AG04450 (cell line): Measurements from ENCODE around the gene SPTLC2. TPM values are rescaled to one million over a fixed set of nuclear protein-coding genes. Genes with fewer than 3 reads are reported as not detected.

Experiments
- CTCF ChIA-PET: fragments of 300-600, 350-600 bp; formaldehyde crosslinking; extraction: SDS; loops from one replicate; lab custom pipeline; 2022; ENCODE audit warnings: antibody characterized with exemption, inconsistent platforms; lab: Charles Lee
- POLR2A ChIA-PET: fragments of 350-600 bp; formaldehyde crosslinking; extraction: SDS; loops from one replicate; lab custom pipeline; 2021; ENCODE audit warnings: antibody characterized with exemption, inconsistent platforms; lab: Yijun Ruan, JAX
- DNase-seq: peaks from one replicate; pipeline ENCODE4 v3.0.0-alpha.2; 2011; ENCODE audit warnings: low read depth, low spot score
- H3K27ac ChIP-seq: one replicate; pipeline ENCODE4 v1.5.1; 2012; ENCODE audit warnings: low read depth, low read length, control low read depth
- H3K27me3 ChIP-seq: one replicate; pipeline ENCODE4 v1.6.0; 2012; ENCODE audit warnings: low read length; ENCODE audit not compliant: control insufficient read depth, insufficient read depth
- H3K4me3 ChIP-seq: 2 replicates; pipeline ENCODE4 v1.5.1; 2011; ENCODE audit warnings: mild to moderate bottlenecking, low read depth, low read length, control low read depth
- H3K9me3 ChIP-seq: 2 replicates; pipeline ENCODE4 v1.5.1; 2012; ENCODE audit warnings: low read length; ENCODE audit not compliant: control insufficient read depth, insufficient read depth
- CTCF ChIP-seq: IDR thresholded peaks from 2 replicates; pipeline ENCODE4 v1.5.1; 2011; ENCODE audit warnings: low read depth, low read length, control low read depth, inconsistent platforms
- polyA plus RNA-seq: library from polyadenylated mRNA; depleted of rRNA; stranded (reverse); fragments of >200 nt; gene quantifications from 2 replicates; pipeline ENCODE4 v1.2.3, GENCODE V29; 2011

SPTLC2 gene
- polyA plus RNA-seq, 1 experiment, result 41.3 TPM

GRCh38 chr14:77579065-77579464 lies 37.4 kb downstream of the SPTLC2 start:
- no peak for DNase-seq
- Histone ChIP-seq H3K4me3 (no peak overlapping the region), H3K27ac (no peak overlapping the region), H3K27me3 (no peaks in the 10 kb centered on the region), H3K9me3 (no peaks in the 10 kb centered on the region)
- CTCF ChIA-PET, result interaction anchor here (1.4 kb wide), 1 partner anchor 120 kb away, joined by 4 read pairs; no protein-coding TSS in a partner anchor
- POLR2A ChIA-PET, result no interaction called here
- no peak for TF ChIP-seq CTCF

- no peak overlapping the region for H3K4me3 ChIP-seq
- peaks cover 3% of the 10 kb centered on the region; the same call in 1 of the 2 replicates for H3K9me3 ChIP-seq
- ChIA-PET POLR2A (no interaction called here), CTCF (interaction anchor here (1.3 kb wide), 1 partner anchor 22 kb away, joined by 3 read pairs; no protein-coding TSS in a partner anchor)
- no peaks in the 10 kb centered on the region for H3K27me3 ChIP-seq
- no peak for TF ChIP-seq CTCF
- peak overlapping the region; percentile 13 for H3K27ac ChIP-seq
- DNase-seq, result peak; percentile 42
Measured at GRCh38 chr14:77574446-77575115, 41.9 kb downstream of the SPTLC2 start.

DNA sequence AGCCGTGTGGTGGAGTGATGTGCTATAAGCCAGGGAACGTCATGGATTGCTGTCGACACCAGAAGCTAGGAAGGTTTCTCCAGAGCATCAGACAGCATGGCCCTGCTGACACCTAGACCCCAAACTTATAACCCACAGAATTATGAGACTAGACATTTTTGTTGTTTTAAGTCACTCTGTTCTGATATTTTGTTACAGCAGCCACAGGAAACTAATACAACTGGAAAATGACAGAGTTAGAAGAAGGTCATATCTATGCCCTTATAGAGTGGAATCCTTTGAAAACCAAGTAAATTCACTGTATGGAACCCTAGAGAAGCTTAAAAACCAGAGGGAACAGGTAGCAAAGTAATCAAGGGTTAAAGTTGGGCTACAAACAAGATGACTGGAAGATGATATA lies 42.5 kb downstream of the SPTLC2 start:
- H3K27me3 ChIP-seq, result no peaks in the 10 kb centered on the region
- H3K4me3 ChIP-seq, result no peak overlapping the region
- no peak overlapping the region for H3K27ac ChIP-seq
- ChIA-PET POLR2A (no interaction called here), CTCF (no interaction called here)
- TF ChIP-seq CTCF, result no peak
- peaks cover 3% of the 10 kb centered on the region; the same call in 1 of the 2 replicates for H3K9me3 ChIP-seq
- DNase-seq, result no peak

DNA sequence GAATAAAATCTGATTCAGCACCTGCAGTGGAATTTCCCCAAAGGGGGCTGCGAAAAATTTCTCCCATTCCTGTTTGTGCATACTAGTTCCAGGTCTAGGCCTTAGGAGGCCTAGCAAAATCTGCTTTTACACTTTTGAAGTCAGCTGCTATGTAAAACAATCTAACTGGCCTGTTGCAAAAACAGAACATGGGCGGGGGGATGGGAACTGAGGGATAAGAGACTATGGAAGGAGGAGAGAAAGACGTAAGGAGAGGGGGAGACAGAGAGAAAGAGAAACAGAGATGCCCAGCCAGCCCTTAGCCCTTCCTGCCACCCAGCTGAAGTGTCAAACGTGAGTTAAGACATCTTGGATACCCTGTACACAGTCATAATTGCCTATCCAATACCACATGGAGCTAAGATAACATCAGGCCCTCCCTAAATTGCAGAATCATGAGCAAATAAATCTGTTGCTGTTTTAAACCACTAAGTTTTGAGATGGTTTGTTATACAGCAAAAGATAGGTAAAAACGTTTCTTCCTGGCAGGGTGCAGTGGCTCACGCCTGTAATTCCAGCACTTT lies 45.6 kb downstream of the SPTLC2 start:
- no peak for DNase-seq
- ChIA-PET POLR2A (interaction anchor here (0.9 kb wide), 1 partner anchor 25 kb away, joined by 3 read pairs; no protein-coding TSS in a partner anchor), CTCF (no interaction called here)
- H3K4me3 ChIP-seq, result no peak overlapping the region
- no peaks in the 10 kb centered on the region for H3K27me3 ChIP-seq
- no peak for TF ChIP-seq CTCF
- H3K27ac ChIP-seq, result peak overlapping the region; percentile 2
- peaks cover 3% of the 10 kb centered on the region for H3K9me3 ChIP-seq

- Histone ChIP-seq H3K27me3 (no peaks in the 10 kb centered on the region), H3K9me3 (no peaks in the 10 kb centered on the region; the same call in 1 of the 2 replicates), H3K4me3 (no peak overlapping the region), H3K27ac (no peak overlapping the region)
- ChIA-PET POLR2A (no interaction called here), CTCF (interaction anchor here (1.7 kb wide), 1 partner anchor 14 kb away, joined by 4 read pairs; no protein-coding TSS in a partner anchor)
- no peak for TF ChIP-seq CTCF
- DNase-seq, result no peak
Measured at GRCh38 chr14:77565994-77566305, 50.5 kb downstream of the SPTLC2 start.
